Aorta (tissue), 5 donors: Measurements from ENCODE around the gene C16orf96. TPM values are rescaled to one million over a fixed set of nuclear protein-coding genes. Genes with fewer than 3 reads are reported as not detected.
"Not testable (repeated sequence)": the region's sequence is repeated elsewhere in the genome, so short reads cannot be mapped to it uniquely, and the experiment has no call there.

Experiments
- ATAC-seq: fragments of 200-7000 bp; cut with Tn5 transposase; one replicate; pipeline ENCODE4 v1.9.1; 2022; ENCODE audit warnings: moderate library complexity; ENCODE audit not compliant: low FRiP score
- DNase-seq, 2 donors: peaks; one replicate each; pipeline ENCODE4 v3.0.0-alpha.2; 2020
- H3K27ac ChIP-seq, 2 donors: one replicate each; pipeline ENCODE4 v1.5.1; 2013; ENCODE audit warnings: low read length in 2 of 2, mild to moderate bottlenecking in 2 of 2, moderate library complexity in 2 of 2, control low read depth in 1 of 2, inconsistent platforms in 1 of 2, low read depth in 1 of 2
- H3K27me3 ChIP-seq, 2 donors: one replicate each; pipeline ENCODE4 v1.6.1; 2013; ENCODE audit warnings: control low read depth in 1 of 2, low read length in 1 of 2, mild to moderate bottlenecking in 1 of 2, moderate library complexity in 1 of 2; ENCODE audit not compliant: insufficient read depth in 2 of 2, control insufficient read depth in 1 of 2
- H3K36me3 ChIP-seq, 2 donors: one replicate each; pipeline ENCODE4 v1.6.1; 2013; ENCODE audit warnings: control low read depth in 1 of 2, low read length in 1 of 2, mild to moderate bottlenecking in 1 of 2; ENCODE audit not compliant: insufficient read depth in 2 of 2, control insufficient read depth in 1 of 2
- H3K4me1 ChIP-seq, 2 donors: one replicate each; pipeline ENCODE4 v1.6.1; 2013; ENCODE audit warnings: low read length in 2 of 2, control low read depth in 1 of 2, mild to moderate bottlenecking in 1 of 2, moderate library complexity in 1 of 2; ENCODE audit not compliant: insufficient read depth in 2 of 2, control insufficient read depth in 1 of 2
- H3K4me3 ChIP-seq, 2 donors: one replicate each; pipeline ENCODE4 v1.5.1; 2013; ENCODE audit warnings: low read length in 2 of 2, control low read depth in 1 of 2, mild to moderate bottlenecking in 1 of 2
- H3K9me3 ChIP-seq: one replicate; pipeline ENCODE4 v1.6.1; 2013; ENCODE audit warnings: mild to moderate bottlenecking, low read length; ENCODE audit not compliant: control insufficient read depth
- WGBS, 2 donors: extraction: QIAGEN DNeasy Blood & Tissue Kit; methylation state at CpG; one replicate each; pipeline ENCODE4 v1.1.7; 2013; 5-methylcytosine and 5-hydroxymethylcytosine counted together
- intact Hi-C, 2 donors: fragments of 100-400 bp; cut with DNase I; formaldehyde crosslinking; loops; one replicate each; pipeline versions ENCODE4 v1.14.2 to v1.15.0; 2022
- polyA plus RNA-seq, 2 donors: library from polyadenylated mRNA; stranded (reverse); fragments of 200-250 nt; gene quantifications; one replicate each; pipeline ENCODE4 v1.2.3, GENCODE V29; 2013
- total RNA-seq, 2 donors: library from RNA; stranded (reverse); fragmentation: NEBNext Ultra II Directional; extraction: Animal tissue kit (Norgen Biotek cat#: 25700); gene quantifications; one replicate each; pipeline ENCODE4 v1.2.1, GENCODE V29; 2021
- donor health status: healthy with polysubstance abuse.
- donor health status: Bipolar disorder and iron deficiency.
- donor health status: DM: no; HTN: no; CAD: no.
- donor health status: DM: no; HTN: no; CAD: no.
- donor health status: DM: yes; HTN: yes; CAD: no.

C16orf96 gene
- total and polyA plus RNA-seq, 4 donors = 0.13 to 0.24 TPM; not detected in 2

DNA sequence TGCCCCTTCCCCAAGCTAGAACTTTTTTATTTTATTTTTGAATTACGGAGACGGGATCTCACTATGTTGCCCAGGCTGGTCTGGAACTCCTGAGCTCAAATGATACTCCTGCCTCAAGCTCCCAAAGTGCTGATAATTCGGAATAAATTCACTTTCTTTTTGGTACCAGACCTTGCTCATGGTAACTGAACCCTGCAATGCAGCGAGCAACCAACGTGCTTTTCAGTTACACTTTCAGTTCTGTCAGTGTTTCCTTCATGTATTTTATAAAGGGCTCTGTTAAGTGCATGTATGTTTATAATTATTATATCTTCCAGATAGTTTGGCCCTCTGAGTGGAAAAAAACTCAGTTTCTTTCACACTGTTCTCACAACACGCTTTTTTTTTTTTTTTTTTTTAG lies 13.9 kb downstream of the C16orf96 start:
- Histone ChIP-seq H3K27me3 (no peaks in the 10 kb centered on the region), H3K4me3 (no peak overlapping the region), H3K36me3 (no peaks in the 10 kb centered on the region), H3K9me3 (no peaks in the 10 kb centered on the region), H3K4me1 (no peaks in the 10 kb centered on the region), H3K27ac (no peak overlapping the region)
- no peak for DNase-seq
- intact Hi-C loops = no loop called here
- ATAC-seq = no peak
- 81 to 83% methylated on average over 6 of the region's 6 CpGs for WGBS, 2 donors

DNA sequence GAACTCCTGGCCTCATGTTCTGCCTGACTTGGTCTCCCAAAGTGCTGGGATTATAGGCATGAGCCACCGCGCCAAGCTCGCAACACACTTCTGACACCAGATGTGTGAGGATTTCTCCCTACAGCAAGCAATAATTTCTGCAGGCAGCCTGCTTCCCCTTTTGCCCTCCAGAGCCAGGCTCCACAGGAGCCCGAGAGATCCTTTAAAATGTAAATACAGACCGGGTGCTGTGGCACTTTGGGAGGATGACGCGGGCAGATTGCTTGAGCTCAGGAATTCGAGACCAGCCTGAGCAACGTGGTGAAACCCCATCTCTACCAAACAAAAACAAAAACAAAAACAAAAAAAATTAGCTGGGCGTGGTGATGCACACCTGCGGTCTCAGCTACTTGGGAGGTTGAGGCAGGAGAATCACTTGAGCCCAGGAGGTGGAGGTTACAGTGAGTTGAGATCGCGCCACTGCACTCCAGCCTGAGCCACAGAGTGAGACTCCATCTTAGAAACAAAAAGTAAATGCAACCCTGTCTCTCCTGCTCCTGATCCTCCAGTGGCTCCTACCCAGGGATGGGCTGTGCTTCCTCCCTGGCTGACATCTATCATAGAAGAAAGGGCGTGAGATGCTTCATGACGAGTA lies 14.7 kb downstream of the C16orf96 start:
- intact Hi-C loops = no loop called here
- DNase-seq = no peak
- ATAC-seq = no peak
- WGBS, 2 donors = 64 to 67% methylated on average over 15 of the region's 15 CpGs
- Histone ChIP-seq H3K4me3 (no peak overlapping the region), H3K36me3 (no peaks in the 10 kb centered on the region), H3K9me3 (no peaks in the 10 kb centered on the region), H3K4me1 (no peaks in the 10 kb centered on the region), H3K27me3 (no peaks in the 10 kb centered on the region), H3K27ac (no peak overlapping the region)

DNA sequence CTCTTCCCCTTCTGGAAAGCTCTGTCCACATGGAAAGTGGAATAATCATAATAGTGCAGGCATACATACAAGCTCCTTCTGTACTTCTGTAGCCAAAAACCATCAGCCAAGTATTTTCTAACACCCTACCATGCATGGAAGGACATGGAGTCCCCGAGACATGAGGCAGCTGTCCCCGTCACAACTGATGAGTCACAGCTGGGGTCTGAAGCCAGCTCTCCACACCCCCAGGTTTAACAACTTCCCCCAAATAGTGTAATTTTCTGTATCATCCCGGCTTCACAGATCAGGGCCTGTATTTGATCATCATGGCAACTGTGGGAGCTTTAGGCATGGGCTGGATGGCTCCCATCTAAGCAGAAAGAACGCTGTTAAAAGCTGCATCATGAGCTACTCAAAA lies 16.6 kb downstream of the C16orf96 start:
- DNase-seq = no peak
- H3K27me3 ChIP-seq = no peaks in the 10 kb centered on the region
- no peaks in the 10 kb centered on the region for H3K9me3 ChIP-seq
- WGBS, 2 donors = 56 to 61% methylated on average over 4 of the region's 4 CpGs
- no peak overlapping the region for H3K4me3 ChIP-seq
- no peaks in the 10 kb centered on the region for H3K4me1 ChIP-seq
- no peak overlapping the region for H3K27ac ChIP-seq
- H3K36me3 ChIP-seq = no peaks in the 10 kb centered on the region
- intact Hi-C loops = no loop called here
- no peak for ATAC-seq

DNA sequence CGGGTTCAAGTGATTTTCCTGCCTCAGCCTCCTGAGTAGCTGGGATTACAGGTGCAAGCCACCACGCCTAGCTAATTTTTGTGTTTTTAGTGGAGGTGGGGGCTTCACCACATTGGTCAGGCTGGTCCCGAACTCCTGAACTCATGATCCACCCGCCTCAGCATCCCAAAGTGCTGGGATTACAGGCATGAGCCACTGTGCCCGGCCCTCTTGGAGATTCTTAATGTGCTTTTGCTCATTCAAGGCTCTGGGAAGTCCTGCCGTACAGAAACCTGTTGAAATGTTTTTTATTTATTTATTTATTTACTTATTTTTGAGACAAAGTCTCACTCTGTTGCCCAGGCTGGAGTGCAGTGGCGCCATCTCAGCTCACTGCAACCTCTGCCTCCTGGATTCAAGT lies 17.8 kb downstream of the C16orf96 start:
- 83 to 84% methylated on average over 7 of the region's 7 CpGs for WGBS, 2 donors
- ATAC-seq = not testable (repeated sequence)

DNA sequence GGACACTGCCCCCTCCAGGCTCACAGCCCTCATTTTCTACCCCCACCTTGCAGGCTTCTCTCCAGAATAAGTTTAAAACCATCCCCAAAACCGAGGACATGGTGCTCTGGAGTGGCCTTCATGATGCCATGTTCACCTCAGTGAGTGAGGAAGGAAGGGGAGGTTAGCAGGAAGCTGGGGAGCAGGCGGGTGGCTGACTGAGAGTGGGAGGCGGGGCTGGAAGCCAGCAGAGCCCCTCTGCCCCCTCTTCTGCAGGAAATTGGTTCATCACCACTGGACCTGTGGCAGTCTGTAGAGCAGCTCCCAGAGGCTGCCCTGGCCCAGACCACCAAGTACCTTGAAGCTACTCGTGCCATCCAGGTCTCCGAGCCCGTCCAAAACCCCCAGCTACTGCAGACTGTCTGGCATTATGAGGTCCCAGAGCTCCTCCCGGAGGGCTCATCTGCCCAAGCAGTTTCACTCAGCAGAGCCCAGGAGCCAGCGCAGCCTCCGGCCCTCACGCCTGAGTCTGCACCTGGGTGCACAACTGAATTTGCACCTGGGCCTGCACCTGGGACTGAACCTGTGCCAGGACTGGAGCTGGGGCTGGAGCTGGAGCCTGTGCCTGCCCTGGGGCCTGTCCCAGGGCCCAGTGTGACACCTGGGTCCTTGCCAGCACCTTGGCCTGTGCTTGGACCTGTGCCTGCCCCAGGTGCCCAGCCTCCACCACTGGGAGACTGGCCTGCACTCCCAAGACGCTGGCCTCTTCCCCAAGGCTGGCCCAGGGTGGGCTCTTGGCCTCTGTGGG lies 19.0 kb downstream of the C16orf96 start:
- Histone ChIP-seq H3K36me3 (no peaks in the 10 kb centered on the region), H3K9me3 (no peaks in the 10 kb centered on the region), H3K27ac (no peak overlapping the region), H3K4me1 (no peaks in the 10 kb centered on the region), H3K27me3 (no peaks in the 10 kb centered on the region), H3K4me3 (no peak overlapping the region)
- intact Hi-C loops = no loop called here
- ATAC-seq = peak; percentile 26
- DNase-seq = no peak
- WGBS, 2 donors = 82 to 87% methylated on average over 11 of the region's 11 CpGs

More for the DNA sequence above, 17.8 kb downstream of the C16orf96 start:
- H3K4me3 ChIP-seq, H3K27me3 ChIP-seq, intact Hi-C loops, H3K4me1 ChIP-seq, DNase-seq, H3K36me3 ChIP-seq, H3K27ac ChIP-seq, H3K9me3 ChIP-seq: not testable (repeated sequence)

DNA sequence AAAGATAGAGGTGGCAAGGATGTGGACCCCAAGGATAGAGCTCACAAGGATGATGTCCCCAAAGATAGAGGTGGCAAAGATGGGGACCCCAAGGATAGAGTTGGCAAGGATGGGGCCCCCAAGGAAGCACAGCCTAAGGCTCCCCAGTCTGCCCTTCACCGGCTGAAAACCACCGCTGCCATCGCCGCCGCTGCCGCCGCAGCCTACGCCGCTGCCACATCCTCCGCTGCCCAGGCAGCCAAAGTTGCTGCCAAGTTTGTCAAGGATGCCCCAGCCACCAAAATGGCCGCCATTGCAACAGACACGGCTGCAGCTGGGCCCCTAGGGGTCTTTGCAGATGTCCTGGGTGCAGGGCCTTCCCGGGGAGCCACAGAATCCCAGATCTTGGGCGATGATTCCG lies 19.9 kb downstream of the C16orf96 start:
- Histone ChIP-seq H3K9me3 (no peaks in the 10 kb centered on the region), H3K36me3 (no peaks in the 10 kb centered on the region), H3K4me1 (no peaks in the 10 kb centered on the region), H3K27me3 (no peaks in the 10 kb centered on the region), H3K27ac (no peak overlapping the region), H3K4me3 (no peak overlapping the region)
- WGBS, 2 donors = 95 to 96% methylated on average over 15 of the region's 15 CpGs
- intact Hi-C loops = no loop called here
- DNase-seq (no peak), ATAC-seq (no peak)

DNA sequence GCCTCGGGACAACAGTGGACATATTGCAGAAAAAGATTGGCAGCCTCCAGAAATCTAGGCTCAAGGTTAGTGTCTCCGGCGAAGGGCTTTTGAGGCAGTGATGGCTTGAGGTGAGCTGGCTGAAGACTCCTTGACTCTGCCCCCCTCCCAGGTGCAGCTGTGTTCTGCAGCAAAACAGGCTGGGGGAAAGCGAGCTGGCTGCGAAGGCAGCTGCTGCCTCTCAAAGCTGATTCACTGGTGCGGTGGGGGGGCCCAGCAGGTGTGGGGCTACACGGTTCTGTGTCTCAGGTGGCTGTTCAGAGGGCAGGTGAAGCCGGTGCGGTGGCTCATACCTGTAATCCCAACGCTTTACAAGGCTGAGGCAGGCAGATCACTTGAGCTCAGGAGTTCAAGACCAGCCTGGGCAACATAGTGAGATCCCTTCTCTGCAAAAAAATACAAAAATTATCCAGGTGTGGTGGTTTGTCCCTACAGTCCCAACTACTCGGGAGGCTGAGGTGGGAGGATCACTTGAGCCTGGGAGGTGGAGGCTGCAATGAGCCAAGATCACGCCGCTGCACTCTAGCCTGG lies 22.9 kb downstream of the C16orf96 start:
- H3K27ac ChIP-seq = no peak overlapping the region
- ATAC-seq (no peak), DNase-seq (no peak)
- no peak overlapping the region for H3K4me3 ChIP-seq
- no peaks in the 10 kb centered on the region for H3K27me3 ChIP-seq
- no peaks in the 10 kb centered on the region for H3K36me3 ChIP-seq
- H3K9me3 ChIP-seq = no peaks in the 10 kb centered on the region
- H3K4me1 ChIP-seq = no peaks in the 10 kb centered on the region
- intact Hi-C loops = no loop called here
- 82 to 85% methylated on average over 13 of the region's 13 CpGs for WGBS, 2 donors

DNA sequence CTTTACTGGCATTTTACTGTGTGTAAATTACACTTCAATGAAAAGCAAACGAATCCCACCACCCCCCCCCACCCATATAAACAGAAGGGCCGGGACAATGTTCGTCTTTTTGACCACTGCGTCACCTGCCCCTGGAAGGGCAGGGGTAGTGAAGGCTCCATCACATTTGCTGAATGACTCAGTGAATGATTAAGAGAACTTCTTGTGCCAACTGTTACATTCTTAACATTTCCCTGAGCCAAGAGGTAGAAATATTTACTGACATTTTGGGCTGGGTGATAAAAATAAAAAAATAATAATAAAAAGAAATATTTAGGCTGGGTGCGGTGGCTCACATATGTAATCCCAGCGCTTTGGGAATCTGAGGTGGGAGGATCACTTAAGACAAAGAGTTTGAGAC lies 24.1 kb downstream of the C16orf96 start:
- Histone ChIP-seq H3K9me3 (no peaks in the 10 kb centered on the region), H3K4me3 (no peak overlapping the region), H3K4me1 (no peaks in the 10 kb centered on the region), H3K36me3 (no peaks in the 10 kb centered on the region), H3K27me3 (no peaks in the 10 kb centered on the region), H3K27ac (no peak overlapping the region)
- DNase-seq (no peak), ATAC-seq (no peak)
- WGBS, 2 donors = 18 to 19% methylated on average over 6 of the region's 6 CpGs
- intact Hi-C loops = no loop called here

DNA sequence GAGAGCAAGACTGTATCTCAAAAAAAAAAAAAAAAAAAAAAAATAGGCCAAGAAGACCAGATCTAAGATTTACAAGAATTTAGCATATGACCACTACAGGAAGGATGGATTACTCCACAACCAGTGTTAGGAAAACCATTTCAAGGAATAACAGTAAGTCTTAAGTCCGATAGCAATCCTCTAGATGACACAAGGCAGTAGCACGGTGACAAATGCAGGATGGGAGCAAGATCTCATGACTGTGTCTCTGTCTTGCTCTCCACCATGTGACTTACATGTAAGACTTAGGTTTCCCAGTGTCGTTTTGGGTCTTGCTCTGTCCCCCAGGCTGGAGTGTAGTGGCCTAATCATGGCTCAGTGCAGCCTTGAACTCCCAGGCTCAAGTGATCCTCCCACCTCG lies 27.8 kb downstream of the C16orf96 start:
- no peaks in the 10 kb centered on the region for H3K36me3 ChIP-seq
- no peak for ATAC-seq
- WGBS, 2 donors = 91 to 93% methylated on average over 4 of the region's 4 CpGs
- peaks cover 0 to 2% of the 10 kb centered on the region in 2 donors for H3K27me3 ChIP-seq
- intact Hi-C loops = no loop called here
- H3K4me3 ChIP-seq = no peak overlapping the region
- no peak for DNase-seq
- peaks cover 3% of the 10 kb centered on the region for H3K9me3 ChIP-seq
- no peaks in the 10 kb centered on the region for H3K4me1 ChIP-seq
- H3K27ac ChIP-seq = no peak overlapping the region
